Panc1 (cell line): ENCODE data around the gene SLC20A1.

ENCODE experiments used
- CTCF ChIP-seq: fragments of 450-650 bp; IDR thresholded peaks from 2 replicates; pipeline ENCODE4 v1.5.1; 2017; ENCODE audit warnings: mild to moderate bottlenecking
- POLR2AphosphoS5 ChIP-seq: IDR thresholded peaks from 2 replicates; pipeline ENCODE4 v1.6.1; 2012; ENCODE audit warnings: mild to moderate bottlenecking, low read depth, low read length, moderate library complexity
- REST ChIP-seq, 2 experiments: IDR thresholded peaks; 2 replicates each; pipeline ENCODE4 v1.6.1; 2011 to 2012; ENCODE audit warnings: low read depth in 2 of 2, control low read depth in 1 of 2, low read length in 1 of 2, mild to moderate bottlenecking in 1 of 2, moderate library complexity in 1 of 2; ENCODE audit not compliant: insufficient read depth in 1 of 2
- TCF7L2 ChIP-seq: IDR thresholded peaks from 2 replicates; pipeline ENCODE4 v1.6.1; 2011; ENCODE audit warnings: mild to moderate bottlenecking, low read depth, low read length, inconsistent platforms

DNA sequence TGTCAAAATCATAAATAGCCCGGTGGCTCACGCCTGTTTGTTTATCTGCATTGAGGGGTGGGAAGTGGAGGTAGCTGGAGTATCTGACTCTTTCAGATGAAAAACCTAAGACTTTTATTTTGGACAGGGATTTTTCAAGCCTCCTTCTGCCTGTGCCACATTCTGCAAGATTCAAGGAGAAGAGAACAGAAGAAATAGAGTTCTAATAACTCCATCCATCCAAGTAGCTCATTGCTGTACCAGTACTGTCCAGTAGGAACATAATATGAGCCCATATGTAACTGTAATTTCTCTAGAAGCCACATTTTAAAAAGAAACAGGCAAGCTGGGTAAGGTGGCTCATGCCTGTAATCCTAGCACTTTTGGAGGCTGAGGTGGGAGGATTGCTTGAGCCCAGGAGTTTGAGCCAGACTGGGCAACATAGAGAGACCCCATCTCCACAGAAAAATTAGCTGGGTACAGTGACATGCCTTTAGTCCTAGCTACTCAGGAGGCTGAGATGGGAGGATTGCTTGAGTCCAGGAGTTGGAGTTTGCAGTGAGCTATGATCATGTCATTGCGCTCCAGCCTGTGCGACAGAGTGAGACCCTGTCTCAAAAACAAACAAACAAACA, 39.6 kb downstream of the SLC20A1 start:
- no peak; the same call in 1 of the 2 replicates for TF ChIP-seq CTCF
- no peak for TF ChIP-seq TCF7L2
- no peak for TF ChIP-seq POLR2AphosphoS5
- TF ChIP-seq REST (IDR thresholded peaks at IDR 0.05; ENCODE audit: insufficient read depth in 1 of 2, low read depth in 2 of 2, low read length in 1 of 2) = no peak
